Activated CD4-positive, alpha-beta T cell treated with anti-CD3 and anti-CD28 coated beads for 36 hours (primary cell): ENCODE results near the gene CTXND2. TPM values are rescaled to one million over a fixed set of nuclear protein-coding genes. Genes with fewer than 3 reads are reported as not detected.
"Not testable (repeated sequence)": the region's sequence is repeated elsewhere in the genome, so short reads cannot be mapped to it uniquely, and the experiment has no call there.

ENCODE experiments used
- ATAC-seq: fragments of 200-7000 bp; cut with Tn5 transposase; one replicate; pipeline ENCODE4 v1.10.0; 2021; ENCODE audit warnings: mild to moderate bottlenecking, moderate library complexity
- CTCF ChIA-PET: fragments of 350-600 bp; sonication (Branson Sonifier 250); formaldehyde crosslinking; loops from one replicate; lab custom pipeline; 2021; ENCODE audit warnings: antibody characterized with exemption; lab: Charles Lee
- POLR2A ChIA-PET: fragments of 350-600 bp; sonication (Branson Sonifier 250); formaldehyde crosslinking; loops from one replicate; lab custom pipeline; 2021; ENCODE audit warnings: antibody characterized with exemption, inconsistent platforms; lab: Charles Lee
- DNase-seq: peaks from one replicate; pipeline ENCODE4 v3.0.0-alpha.2; 2020
- H3K27ac Mint-ChIP-seq: one replicate; pipeline ENCODE4 v1.8.0; 2021; ENCODE audit warnings: mixed read lengths
- H3K27me3 Mint-ChIP-seq: one replicate; pipeline ENCODE4 v1.8.0; 2021; ENCODE audit warnings: mixed read lengths
- H3K36me3 Mint-ChIP-seq: one replicate; pipeline ENCODE4 v1.8.0; 2021; ENCODE audit warnings: low read depth, mixed read lengths
- H3K4me1 Mint-ChIP-seq: one replicate; pipeline ENCODE4 v1.8.0; 2021; ENCODE audit warnings: mixed read lengths
- H3K4me3 Mint-ChIP-seq: one replicate; pipeline ENCODE4 v1.8.0; 2021; ENCODE audit warnings: mild to moderate bottlenecking, moderate library complexity, mixed read lengths
- H3K9me3 Mint-ChIP-seq: one replicate; pipeline ENCODE4 v1.8.0; 2021; ENCODE audit warnings: low read depth, mixed read lengths
- intact Hi-C, 2 experiments: fragments of 100-400 bp; cut with DNase I in 1 of 2; cut with micrococcal nuclease in 1 of 2; formaldehyde crosslinking; loops; one replicate each; pipeline versions ENCODE4 v1.14.2 to v1.15.1; 2022 to 2024; cut with DNase I, micrococcal nuclease
- total RNA-seq, 2 experiments: library from RNA; stranded (reverse); gene quantifications; one replicate each; pipeline ENCODE4 v1.2.3, GENCODE V29; 2021

Gene CTXND2
- not detected for total RNA-seq

DNA sequence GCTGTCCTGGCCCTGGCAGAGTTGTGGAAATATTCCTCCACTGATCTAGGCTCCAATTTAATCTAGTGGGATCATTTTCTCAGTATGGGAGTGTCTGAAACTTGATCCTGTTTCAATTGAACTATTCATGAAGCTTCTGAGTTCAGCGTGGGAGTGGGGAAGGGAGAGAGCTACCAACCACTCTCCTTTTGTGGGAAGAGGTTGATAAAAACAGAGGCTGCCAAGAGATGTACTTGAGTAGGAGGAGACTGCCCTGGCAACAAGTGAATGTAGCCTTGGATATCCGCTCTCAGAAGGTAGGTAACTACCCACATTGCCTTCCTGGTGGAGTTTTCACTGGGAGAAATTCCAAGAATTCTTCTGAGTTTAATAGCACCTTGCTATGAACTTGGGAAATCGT lies at the start of gene CTXND2:
Gene CTXND2 (plus strand): TSS at position 119 of the 400 bp plus-strand sequence. CDS start 25,179 bp downstream, outside the sequence.
- intact Hi-C loops = no loop called here
- peaks cover 34% of the 10 kb centered on the region for H3K4me1 Mint-ChIP-seq

GRCh38 chr1:150840850-150841249 lies 46.1 kb upstream of the CTXND2 start:
- POLR2A ChIA-PET = not testable (repeated sequence)

More for the DNA sequence above, at the start of gene CTXND2:
- ATAC-seq (no peak), DNase-seq (no peak)
- H3K9me3 Mint-ChIP-seq = no peaks in the 10 kb centered on the region
- H3K4me3 Mint-ChIP-seq = no peak within 1 kb of the TSS
- no peak within 1 kb of the TSS for H3K27ac Mint-ChIP-seq
- ChIA-PET CTCF (interaction anchor here (0.6 to 1.5 kb wide), 3 partner anchors 8 to 47 kb away, joined by 3 to 7 read pairs (median 3); no protein-coding TSS in a partner anchor), POLR2A (interaction anchor here (0.5 kb wide), 1 partner anchor 63 kb away, joined by 16 read pairs; no protein-coding TSS in a partner anchor)
- H3K36me3 Mint-ChIP-seq = no peaks in the 10 kb centered on the region
- no peaks in the 10 kb centered on the region for H3K27me3 Mint-ChIP-seq

GRCh38 chr1:150841626-150842025 lies 45.3 kb upstream of the CTXND2 start:
- POLR2A ChIA-PET = no interaction called here
- H3K4me1 Mint-ChIP-seq = peaks cover 33% of the 10 kb centered on the region
- H3K4me3 Mint-ChIP-seq = peak overlapping the region; percentile 2
- ATAC-seq = peak; percentile 91
- peak overlapping the region; percentile 21 for H3K27ac Mint-ChIP-seq
- intact Hi-C loops = loop anchor here (1.0 to 5.0 kb wide), 2 partner anchors 36 to 81 kb away; partner anchors contain the start of gene ARNT (in 1 of the 2)
- H3K9me3 Mint-ChIP-seq = no peaks in the 10 kb centered on the region
- no peak for DNase-seq
- H3K36me3 Mint-ChIP-seq = peaks cover 39% of the 10 kb centered on the region
- H3K27me3 Mint-ChIP-seq = no peaks in the 10 kb centered on the region
- CTCF ChIA-PET = no interaction called here

More at GRCh38 chr1:150840850-150841249, 46.1 kb upstream of the CTXND2 start:
- DNase-seq, ATAC-seq, H3K9me3 Mint-ChIP-seq, H3K27ac Mint-ChIP-seq, H3K27me3 Mint-ChIP-seq, CTCF ChIA-PET, H3K4me3 Mint-ChIP-seq: not testable (repeated sequence)
- H3K36me3 Mint-ChIP-seq = peaks cover 39% of the 10 kb centered on the region
- intact Hi-C loops = loop anchor here (1.0 to 5.0 kb wide), 2 partner anchors 36 to 81 kb away; partner anchors contain the start of gene ARNT (in 1 of the 2)
- H3K4me1 Mint-ChIP-seq = peaks cover 27% of the 10 kb centered on the region

DNA sequence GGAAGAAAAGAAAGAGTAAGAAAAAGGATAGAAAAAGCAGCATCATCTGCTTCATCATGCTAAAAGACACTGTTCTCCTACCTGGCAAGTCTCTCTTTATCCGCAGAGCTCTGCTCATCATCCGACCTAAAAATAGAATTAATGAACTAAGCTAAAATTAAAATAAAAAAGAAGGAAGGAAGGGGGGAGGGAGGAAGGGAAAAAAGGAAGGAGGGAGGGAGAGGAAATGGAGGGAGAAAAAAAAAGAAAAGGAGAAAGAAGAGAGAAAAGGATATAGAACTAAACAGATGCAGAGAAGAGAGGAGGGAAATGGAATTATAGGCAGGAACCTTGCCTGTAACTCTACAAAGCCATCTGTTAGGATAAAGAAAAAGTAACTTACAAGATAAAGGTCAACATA lies 44.6 kb upstream of the CTXND2 start:
- ATAC-seq = no peak
- H3K9me3 Mint-ChIP-seq = no peaks in the 10 kb centered on the region
- intact Hi-C loops = loop anchor here in 1 of 2 experiments (5.0 kb wide), 1 partner anchor 35 kb away; the partner anchor contains the start of gene ARNT
- no peak for DNase-seq
- H3K4me3 Mint-ChIP-seq = no peak overlapping the region
- H3K27ac Mint-ChIP-seq = peak overlapping the region; percentile 53
- H3K4me1 Mint-ChIP-seq = peaks cover 38% of the 10 kb centered on the region
- CTCF ChIA-PET = interaction anchor here (1.6 kb wide), 1 partner anchor 14 kb away, joined by 3 read pairs; no protein-coding TSS in a partner anchor
- POLR2A ChIA-PET = no interaction called here
- no peaks in the 10 kb centered on the region for H3K27me3 Mint-ChIP-seq
- H3K36me3 Mint-ChIP-seq = peaks cover 34% of the 10 kb centered on the region

- H3K27ac Mint-ChIP-seq = no peak overlapping the region
- intact Hi-C loops = loop anchor here in 1 of 2 experiments (5.0 kb wide), 1 partner anchor 34 kb away; the partner anchor contains the start of gene ARNT
- ATAC-seq = no peak
- no peaks in the 10 kb centered on the region for H3K9me3 Mint-ChIP-seq
- peaks cover 42% of the 10 kb centered on the region for H3K4me1 Mint-ChIP-seq
- POLR2A ChIA-PET = no interaction called here
- H3K4me3 Mint-ChIP-seq = no peak overlapping the region
- CTCF ChIA-PET = interaction anchor here (1.3 to 1.6 kb wide), 2 partner anchors 15 to 79 kb away, joined by 3 to 5 read pairs; no protein-coding TSS in a partner anchor
- H3K27me3 Mint-ChIP-seq = no peaks in the 10 kb centered on the region
- H3K36me3 Mint-ChIP-seq = peaks cover 35% of the 10 kb centered on the region
- DNase-seq = no peak
These were observed 44.0 kb upstream of the CTXND2 start for GRCh38 chr1:150842964-150843363.

DNA sequence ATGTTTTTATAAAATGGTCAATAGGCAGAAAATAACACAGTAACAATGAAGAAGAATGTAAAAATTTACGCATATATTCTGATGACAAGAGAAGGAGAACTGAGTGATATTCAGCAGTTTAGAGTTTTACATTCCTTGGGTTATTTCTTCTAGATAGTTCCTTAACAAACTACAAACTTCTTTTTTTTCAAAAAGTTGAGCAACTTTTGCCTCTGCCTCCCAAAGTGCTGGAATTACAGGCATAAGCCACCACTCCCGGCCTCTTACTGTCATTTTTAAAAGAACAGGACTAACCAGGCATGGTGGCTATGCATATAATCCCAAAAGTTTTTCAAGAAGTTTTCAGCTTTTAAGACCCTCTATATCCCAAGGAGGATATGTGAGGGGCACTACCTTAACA lies 43.5 kb upstream of the CTXND2 start:
- Mint-ChIP-seq H3K4me3 (no peak overlapping the region), H3K27ac (no peak overlapping the region), H3K36me3 (peaks cover 31% of the 10 kb centered on the region), H3K9me3 (no peaks in the 10 kb centered on the region), H3K4me1 (peaks cover 42% of the 10 kb centered on the region), H3K27me3 (no peaks in the 10 kb centered on the region)
- CTCF ChIA-PET = interaction anchor here (0.6 to 1.6 kb wide), 3 partner anchors 15 to 215 kb away, joined by 3 to 5 read pairs (median 3); no protein-coding TSS in a partner anchor
- POLR2A ChIA-PET = no interaction called here
- intact Hi-C loops = loop anchor here in 1 of 2 experiments (5.0 kb wide), 1 partner anchor 34 kb away; the partner anchor contains the start of gene ARNT
- ATAC-seq = no peak
- no peak for DNase-seq

DNA sequence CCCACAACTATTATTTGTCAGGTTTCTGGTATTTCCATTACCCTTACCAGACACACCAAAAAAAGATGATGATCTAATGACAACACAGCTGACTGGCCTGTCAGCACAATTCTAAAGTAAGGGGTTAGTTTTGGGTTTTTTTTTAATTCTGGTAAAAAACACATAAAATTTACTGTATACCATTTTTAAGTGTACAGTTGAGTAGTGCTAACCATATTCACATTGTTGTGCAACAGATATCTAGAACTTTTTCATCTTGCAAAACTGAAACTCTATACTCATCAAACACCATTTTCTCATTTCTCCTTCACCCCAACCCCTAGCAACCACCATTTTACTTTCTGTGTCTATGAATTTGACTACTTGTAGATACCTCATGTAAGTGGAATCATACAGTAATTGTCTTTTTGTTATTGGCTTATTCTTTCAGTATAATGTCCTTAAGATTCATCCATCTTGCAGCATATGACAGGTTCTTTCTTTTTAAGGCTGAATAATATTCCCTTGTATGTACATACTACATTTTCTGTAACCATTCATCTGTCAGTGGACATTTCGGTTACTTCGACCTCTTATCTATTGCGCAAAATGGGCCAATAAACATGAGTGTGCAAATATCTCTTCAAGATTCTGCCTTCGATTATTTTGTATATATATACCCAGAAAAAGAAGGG lies 40.3 kb upstream of the CTXND2 start:
- Mint-ChIP-seq H3K36me3 (peaks cover 10% of the 10 kb centered on the region), H3K4me3 (no peak overlapping the region), H3K27me3 (no peaks in the 10 kb centered on the region), H3K4me1 (peaks cover 28% of the 10 kb centered on the region), H3K9me3 (no peaks in the 10 kb centered on the region), H3K27ac (no peak overlapping the region)
- ChIA-PET CTCF (no interaction called here), POLR2A (no interaction called here)
- no peak for DNase-seq
- intact Hi-C loops = loop anchor here in 1 of 2 experiments (1.0 kb wide), 1 partner anchor 76 kb away; no protein-coding TSS in a partner anchor
- peak; percentile 80 for ATAC-seq

DNA sequence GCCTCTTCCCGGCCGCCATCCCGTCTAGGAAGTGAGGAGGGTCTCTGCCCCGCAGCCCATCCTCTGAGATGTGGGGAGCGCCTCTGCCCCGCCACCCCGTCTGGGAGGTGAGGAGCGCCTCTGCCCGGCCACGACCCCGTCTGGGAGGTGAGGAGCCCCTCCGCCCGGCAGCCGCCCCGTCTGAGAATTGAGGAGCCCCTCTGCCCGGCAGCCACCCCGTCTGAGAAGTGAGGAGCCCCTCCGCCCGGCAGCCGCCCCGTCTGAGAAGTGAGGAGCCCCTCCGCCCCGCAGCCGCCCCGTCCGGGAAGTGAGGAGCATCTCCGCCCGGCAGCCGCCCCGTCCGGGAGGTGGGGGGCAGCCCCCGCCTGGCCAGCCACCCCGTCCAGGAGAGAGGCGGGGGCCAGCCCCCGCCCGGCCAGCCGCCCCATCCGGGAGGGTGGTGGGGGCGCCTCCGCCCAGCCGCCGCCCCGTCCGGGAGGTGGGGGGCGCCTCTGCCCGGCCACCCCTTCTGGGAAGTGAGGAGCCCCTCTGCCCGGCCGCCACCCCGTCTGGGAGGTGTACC lies 36.1 kb upstream of the CTXND2 start:
- H3K27me3 Mint-ChIP-seq, intact Hi-C loops, H3K27ac Mint-ChIP-seq, CTCF ChIA-PET, H3K9me3 Mint-ChIP-seq, H3K4me3 Mint-ChIP-seq, DNase-seq, ATAC-seq, POLR2A ChIA-PET: not testable (repeated sequence)
- peaks cover 27% of the 10 kb centered on the region for H3K36me3 Mint-ChIP-seq
- peaks cover 15% of the 10 kb centered on the region for H3K4me1 Mint-ChIP-seq

- DNase-seq, H3K4me3 Mint-ChIP-seq, H3K27me3 Mint-ChIP-seq, intact Hi-C loops, ATAC-seq, H3K9me3 Mint-ChIP-seq, H3K27ac Mint-ChIP-seq, CTCF ChIA-PET, H3K4me1 Mint-ChIP-seq: not testable (repeated sequence)
- POLR2A ChIA-PET = interaction anchor here (0.7 kb wide), 1 partner anchor 15 kb away, joined by 3 read pairs; no protein-coding TSS in a partner anchor
- H3K36me3 Mint-ChIP-seq = peaks cover 24% of the 10 kb centered on the region
These were observed 34.2 kb upstream of the CTXND2 start for GRCh38 chr1:150852734-150853133.

GRCh38 chr1:150863724-150864123 lies 23.2 kb upstream of the CTXND2 start:
- POLR2A ChIA-PET = no interaction called here
- ATAC-seq = peak; percentile 61
- intact Hi-C loops = no loop called here

GRCh38 chr1:150864200-150864599 lies 22.7 kb upstream of the CTXND2 start:
- DNase-seq, H3K9me3 Mint-ChIP-seq, H3K4me3 Mint-ChIP-seq, CTCF ChIA-PET, intact Hi-C loops, H3K27me3 Mint-ChIP-seq, POLR2A ChIA-PET, ATAC-seq, H3K27ac Mint-ChIP-seq: not testable (repeated sequence)
- Mint-ChIP-seq H3K4me1 (peaks cover 23% of the 10 kb centered on the region), H3K36me3 (peaks cover 20% of the 10 kb centered on the region)

More at GRCh38 chr1:150863724-150864123, 23.2 kb upstream of the CTXND2 start:
- CTCF ChIA-PET = no interaction called here
- Mint-ChIP-seq H3K4me3 (no peak overlapping the region), H3K27me3 (no peaks in the 10 kb centered on the region), H3K27ac (no peak overlapping the region), H3K9me3 (peaks cover 3% of the 10 kb centered on the region), H3K4me1 (peaks cover 24% of the 10 kb centered on the region), H3K36me3 (peaks cover 16% of the 10 kb centered on the region)
- DNase-seq = no peak
